Kidney (tissue), 14 donors: ENCODE measurements around the gene SLC66A2. TPM values are rescaled to one million over a fixed set of nuclear protein-coding genes. Genes with fewer than 3 reads are reported as not detected.
A peak's percentile ranks its signal among the peaks of the same experiment; 100 is the strongest.

Experiments used
- DNase-seq, 5 donors: peaks; one replicate each; pipeline ENCODE4 v3.0.0-alpha.2; 2013 to 2020
- FAIRE-seq: peaks from 2 replicates; lab custom pipeline; 2012; peaks lifted over from hg19 to GRCh38; lab: Jason Lieb, UNC
- H3K27ac ChIP-seq, 2 donors: one replicate each; pipeline ENCODE4 v1.7.0; 2013; ENCODE audit warnings: low read depth in 2 of 2, low read length in 2 of 2, inconsistent platforms in 1 of 2
- H3K27me3 ChIP-seq: one replicate; pipeline ENCODE4 v1.7.1; 2013; ENCODE audit warnings: low read length, inconsistent platforms; ENCODE audit not compliant: control insufficient read depth, insufficient read depth
- H3K36me3 ChIP-seq, 3 donors: one replicate each; pipeline versions ENCODE4 v1.7.0 to v1.7.1; 2013; ENCODE audit warnings: low read length in 3 of 3, control low read depth in 1 of 3, inconsistent platforms in 1 of 3; ENCODE audit not compliant: insufficient read depth in 3 of 3, control insufficient read depth in 2 of 3
- H3K4me1 ChIP-seq, 3 donors: one replicate each; pipeline versions ENCODE4 v1.7.0 to v1.7.1; 2013; ENCODE audit warnings: low read length in 3 of 3, inconsistent platforms in 1 of 3, low read depth in 1 of 3; ENCODE audit not compliant: control insufficient read depth in 2 of 3, insufficient read depth in 2 of 3
- H3K4me3 ChIP-seq, 3 donors: one replicate each; pipeline versions ENCODE4 v1.7.0 to v1.8.1; 2013; ENCODE audit warnings: low read length in 3 of 3, control low read depth in 1 of 3, inconsistent platforms in 1 of 3
- H3K9ac ChIP-seq, 3 donors: one replicate each; pipeline versions ENCODE4 v1.7.0 to v1.7.1; 2013; ENCODE audit warnings: low read length in 3 of 3, control low read depth in 1 of 3, inconsistent platforms in 1 of 3
- H3K9me3 ChIP-seq, 3 donors: one replicate each; pipeline versions ENCODE4 v1.7.0 to v1.7.1; 2013; ENCODE audit warnings: low read length in 3 of 3, control low read depth in 1 of 3, inconsistent platforms in 1 of 3; ENCODE audit not compliant: control insufficient read depth in 2 of 3, insufficient read depth in 1 of 3
- intact Hi-C: fragments of 100-400 bp; cut with DNase I; formaldehyde crosslinking; loops from one replicate; pipeline ENCODE4 v1.11.1; 2022
- polyA plus RNA-seq: library from polyadenylated mRNA; stranded (reverse); fragments of 350-450 nt; fragmentation: Illumina TruSeq; extraction: RNeasy Lipid Tissue Mini Kit (QIAGEN cat#74804); gene quantifications from one replicate; pipeline ENCODE4 v1.2.3, GENCODE V29; 2014; ENCODE audit warnings: low read depth, low replicate concordance; ENCODE audit not compliant: insufficient read depth
- total RNA-seq: library from RNA; stranded (reverse); fragmentation: NEBNext Ultra II Directional; extraction: Animal tissue kit (Norgen Biotek cat#: 25700); gene quantifications from one replicate; pipeline ENCODE4 v1.2.1, GENCODE V29; 2021
- TF ChIP-seq, protein P1 (sequence below): IDR thresholded peaks from 3 replicates; pipeline ENCODE4 v1.5.1; 2012; ENCODE audit warnings: mild to moderate bottlenecking, moderate library complexity, borderline replicate concordance; ENCODE audit not compliant: insufficient read depth; ENCODE audit errors: extremely low read depth
- donor health status: control.
- donor health status: control.
- donor health status: control.
- donor health status: control.
- donor health status: control.
- donor health status: DM: yes; HTN: yes; CAD: no.
- donor health status: Normal renal cell carcinoma (clear cell type).

SLC66A2 gene
- total and polyA plus RNA-seq, 2 donors from 2014 or later: 41.9 to 45.5 TPM

- H3K4me3 ChIP-seq: no peak overlapping the region
- peak overlapping the region in 1 of 2 donors; percentile 25 for H3K27ac ChIP-seq
- TF ChIP-seq, protein P1, sequence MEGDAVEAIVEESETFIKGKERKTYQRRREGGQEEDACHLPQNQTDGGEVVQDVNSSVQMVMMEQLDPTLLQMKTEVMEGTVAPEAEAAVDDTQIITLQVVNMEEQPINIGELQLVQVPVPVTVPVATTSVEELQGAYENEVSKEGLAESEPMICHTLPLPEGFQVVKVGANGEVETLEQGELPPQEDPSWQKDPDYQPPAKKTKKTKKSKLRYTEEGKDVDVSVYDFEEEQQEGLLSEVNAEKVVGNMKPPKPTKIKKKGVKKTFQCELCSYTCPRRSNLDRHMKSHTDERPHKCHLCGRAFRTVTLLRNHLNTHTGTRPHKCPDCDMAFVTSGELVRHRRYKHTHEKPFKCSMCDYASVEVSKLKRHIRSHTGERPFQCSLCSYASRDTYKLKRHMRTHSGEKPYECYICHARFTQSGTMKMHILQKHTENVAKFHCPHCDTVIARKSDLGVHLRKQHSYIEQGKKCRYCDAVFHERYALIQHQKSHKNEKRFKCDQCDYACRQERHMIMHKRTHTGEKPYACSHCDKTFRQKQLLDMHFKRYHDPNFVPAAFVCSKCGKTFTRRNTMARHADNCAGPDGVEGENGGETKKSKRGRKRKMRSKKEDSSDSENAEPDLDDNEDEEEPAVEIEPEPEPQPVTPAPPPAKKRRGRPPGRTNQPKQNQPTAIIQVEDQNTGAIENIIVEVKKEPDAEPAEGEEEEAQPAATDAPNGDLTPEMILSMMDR: no peak
- peaks cover 0 to 39% (median 21%) of the 10 kb centered on the region in 3 donors for H3K4me1 ChIP-seq
- intact Hi-C loops: no loop called here
- FAIRE-seq (no peak), DNase-seq (peak in 1 of 5 donors; percentile 4)
- peaks cover 0 to 14% (median 8%) of the 10 kb centered on the region in 3 donors for H3K36me3 ChIP-seq
- H3K27me3 ChIP-seq: no peaks in the 10 kb centered on the region
- H3K9ac ChIP-seq: no peak overlapping the region
- H3K9me3 ChIP-seq: no peaks in the 10 kb centered on the region
Measured at GRCh38 chr18:79942211-79942610, 9.2 kb downstream of the SLC66A2 start.

DNA sequence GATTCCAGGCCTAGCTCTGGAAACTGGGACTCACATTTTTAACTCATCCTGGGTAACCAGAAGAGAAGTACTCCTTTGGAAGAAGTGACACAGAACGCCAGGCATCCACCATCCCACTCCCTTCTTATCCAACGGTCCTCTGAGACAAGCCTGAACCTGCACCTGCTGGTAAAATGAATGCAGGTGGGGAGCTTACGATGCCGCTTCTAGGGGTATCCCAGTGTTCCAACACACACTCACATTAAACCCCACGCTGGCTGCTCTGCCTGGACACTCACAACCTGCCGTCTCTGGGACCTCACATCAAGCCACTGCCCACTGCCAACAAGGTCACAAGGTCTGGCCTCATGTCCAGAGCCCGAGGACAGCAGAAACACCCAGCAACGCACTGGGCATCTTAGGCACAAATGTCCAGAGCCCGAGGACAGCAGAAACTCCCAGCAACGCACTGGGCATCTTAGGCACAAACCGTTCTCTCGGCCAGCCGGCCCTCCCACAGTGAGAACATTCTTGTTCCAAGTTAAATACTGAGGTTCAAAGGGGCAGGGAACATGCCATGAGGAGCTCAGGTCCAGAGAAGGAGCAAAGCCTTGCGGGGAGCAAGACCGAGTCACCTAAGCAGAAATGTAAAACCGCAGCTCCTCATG is 9.9 kb downstream of the SLC66A2 start:
- DNase-seq (peak in 2 of 5 donors; percentile 26 to 38), FAIRE-seq (no peak)
- H3K27me3 ChIP-seq: no peaks in the 10 kb centered on the region
- intact Hi-C loops: no loop called here
- TF ChIP-seq, protein P1: no peak
- H3K27ac ChIP-seq: peak overlapping the region in 1 of 2 donors; percentile 49
- peaks cover 0 to 10% (median 8%) of the 10 kb centered on the region in 3 donors for H3K36me3 ChIP-seq
- no peak overlapping the region for H3K9ac ChIP-seq
- H3K4me1 ChIP-seq: peaks cover 0 to 35% (median 18%) of the 10 kb centered on the region in 3 donors
- H3K4me3 ChIP-seq: no peak overlapping the region
- no peaks in the 10 kb centered on the region for H3K9me3 ChIP-seq

GRCh38 chr18:79940814-79941472 is 10.5 kb downstream of the SLC66A2 start:
- no peak overlapping the region for H3K9ac ChIP-seq
- intact Hi-C loops: no loop called here
- peak in 2 of 5 donors; percentile 24 to 59 for DNase-seq

More at GRCh38 chr18:79940814-79941472, 10.5 kb downstream of the SLC66A2 start:
- TF ChIP-seq, protein P1: no peak
- H3K27ac ChIP-seq: no peak overlapping the region
- H3K9me3 ChIP-seq: no peaks in the 10 kb centered on the region
- H3K4me3 ChIP-seq: no peak overlapping the region
- FAIRE-seq: no peak
- H3K36me3 ChIP-seq: peaks cover 0 to 13% (median 8%) of the 10 kb centered on the region in 3 donors
- H3K4me1 ChIP-seq: peaks cover 0 to 33% (median 16%) of the 10 kb centered on the region in 3 donors
- no peaks in the 10 kb centered on the region for H3K27me3 ChIP-seq
